Epithelial cell of proximal tubule (primary cell): Measurements from ENCODE around the gene DAZ2. TPM values are rescaled to one million over a fixed set of nuclear protein-coding genes. Genes with fewer than 3 reads are reported as not detected.
"Not testable (repeated sequence)": the region's sequence is repeated elsewhere in the genome, so short reads cannot be mapped to it uniquely, and the experiment has no call there.

Experiments used
- DNase-seq: peaks from one replicate; pipeline ENCODE4 v3.0.0-alpha.2; 2011; ENCODE audit warnings: low read depth
- H3K4me3 ChIP-seq: 2 replicates; pipeline ENCODE4 v1.5.1; 2011; ENCODE audit warnings: low read depth, mild to moderate bottlenecking, low read length
- total RNA-seq: library from RNA; depleted of rRNA; stranded (reverse); fragments of >200 nt; gene quantifications from 2 replicates; pipeline ENCODE4 v1.2.3, GENCODE V29; 2015

Gene DAZ2
- total RNA-seq = not detected in 2 replicates

- H3K4me3 ChIP-seq, DNase-seq: not testable (repeated sequence)
Observed at GRCh38 chrY:23219233-23219632, at the start of gene DAZ2. Gene DAZ2 (plus strand): TSS chrY:23219533. CDS start chrY:23219741, 208 bp downstream.

GRCh38 chrY:23198908-23199307 is 20.4 kb upstream of the DAZ2 start, which contains the start of gene DAZ1:
Gene DAZ1 (minus strand): TSS chrY:23199008. CDS start chrY:23198800, 208 bp downstream.
- not testable (repeated sequence) for H3K4me3 ChIP-seq, DNase-seq

- DNase-seq, H3K4me3 ChIP-seq: not testable (repeated sequence)
Observed at GRCh38 chrY:23207455-23207854, 11.9 kb upstream of the DAZ2 start.

DNA sequence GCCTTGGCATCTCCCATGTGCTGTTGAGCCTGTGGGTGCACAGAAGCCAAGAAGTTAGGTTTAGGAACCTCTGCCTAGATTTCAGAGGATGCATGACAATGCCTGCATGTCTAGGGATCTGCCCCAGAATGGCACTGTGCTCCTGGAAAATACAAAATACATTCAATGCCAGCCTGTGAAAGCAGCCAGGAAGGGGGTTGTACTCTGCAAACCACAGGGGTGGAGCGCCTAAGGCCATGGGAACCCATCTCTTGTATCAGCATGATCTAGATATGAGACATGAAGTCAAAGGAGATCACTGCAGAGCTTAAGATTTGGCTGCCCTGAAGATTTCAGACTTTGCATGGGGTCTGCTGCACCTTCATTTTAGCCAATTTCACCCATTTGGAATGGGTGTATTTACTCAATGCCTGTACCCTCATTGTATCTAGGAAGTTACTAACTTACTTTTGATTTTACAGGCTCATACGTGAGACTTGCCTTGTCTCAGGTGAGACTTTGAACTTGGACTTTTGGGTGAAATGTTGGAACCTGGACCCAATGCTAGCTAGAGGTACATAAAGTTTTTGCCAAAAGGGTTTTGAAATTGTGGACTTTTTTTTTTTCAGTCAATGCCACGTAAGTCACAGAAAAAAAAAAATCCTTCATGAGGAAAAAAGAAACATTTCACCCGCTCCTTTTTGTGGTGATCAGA is 9.4 kb upstream of the DAZ2 start:
- not testable (repeated sequence) for DNase-seq, H3K4me3 ChIP-seq

- not testable (repeated sequence) for DNase-seq, H3K4me3 ChIP-seq
Observed at GRCh38 chrY:23210681-23211080, 8.7 kb upstream of the DAZ2 start.

Other genes with a start within 250 kb of the DAZ2 start
- gene BPY2, start 235.3 kb upstream of the DAZ2 start, total RNA-seq = not detected in 2 replicates
- not detected in 2 replicates for gene DAZ1, start 20.5 kb upstream of the DAZ2 start, total RNA-seq